Measurements from ENCODE around the gene RIPK1. TPM values are rescaled to one million over a fixed set of nuclear protein-coding genes. Genes with fewer than 3 reads are reported as not detected.
A peak's percentile ranks its signal among the peaks of the same experiment; 100 is the strongest.

The RIPK1 gene
- total RNA-seq, 1 donor from 2014 or later, result 15.5 TPM

- H3K4me3 Mint-ChIP-seq (ENCODE audit: low read depth), result no peak overlapping the region
- H3K27ac Mint-ChIP-seq, result peak overlapping the region; percentile 34
- H3K27me3 Mint-ChIP-seq, result no peaks in the 10 kb centered on the region
Measured at GRCh38 chr6:3120765-3121089, 52.4 kb downstream of the RIPK1 start.

GRCh38 chr6:3122823-3123182, 54.5 kb downstream of the RIPK1 start:
- Mint-ChIP-seq H3K4me3 (ENCODE audit: low read depth) (no peak overlapping the region), H3K27me3 (no peaks in the 10 kb centered on the region), H3K36me3 (ENCODE audit: insufficient read depth) (peaks cover 4% of the 10 kb centered on the region), H3K9me3 (ENCODE audit: low read depth) (no peaks in the 10 kb centered on the region), H3K27ac (no peak overlapping the region), H3K4me1 (ENCODE audit: low read depth) (peaks cover 15% of the 10 kb centered on the region)
- no peak for TF ChIP-seq CTCF (IDR thresholded peaks at IDR 0.05; ENCODE audit: unreplicated experiment)
- no peak for DNase-seq (ENCODE audit: low spot score, unreplicated experiment)

More at GRCh38 chr6:3120765-3121089, 52.4 kb downstream of the RIPK1 start:
- DNase-seq (ENCODE audit: low spot score, unreplicated experiment), result no peak
- H3K4me1 Mint-ChIP-seq (ENCODE audit: low read depth), result peaks cover 20% of the 10 kb centered on the region
- no peaks in the 10 kb centered on the region for H3K9me3 Mint-ChIP-seq (ENCODE audit: low read depth)
- no peak for TF ChIP-seq CTCF (IDR thresholded peaks at IDR 0.05; ENCODE audit: unreplicated experiment)
- H3K36me3 Mint-ChIP-seq (ENCODE audit: insufficient read depth), result no peaks in the 10 kb centered on the region

- Mint-ChIP-seq H3K27ac (no peak overlapping the region), H3K9me3 (ENCODE audit: low read depth) (no peaks in the 10 kb centered on the region), H3K27me3 (no peaks in the 10 kb centered on the region), H3K4me1 (ENCODE audit: low read depth) (peaks cover 9% of the 10 kb centered on the region), H3K4me3 (ENCODE audit: low read depth) (no peak overlapping the region), H3K36me3 (ENCODE audit: insufficient read depth) (peaks cover 17% of the 10 kb centered on the region)
- no peak for DNase-seq (ENCODE audit: low spot score, unreplicated experiment)
- TF ChIP-seq CTCF (IDR thresholded peaks at IDR 0.05; ENCODE audit: unreplicated experiment), result no peak
Measured at GRCh38 chr6:3124667-3125066, 56.4 kb downstream of the RIPK1 start.

GRCh38 chr6:3125815-3126214, 57.5 kb downstream of the RIPK1 start:
- H3K4me3 Mint-ChIP-seq (ENCODE audit: low read depth), result no peak overlapping the region
- peaks cover 3% of the 10 kb centered on the region for H3K4me1 Mint-ChIP-seq (ENCODE audit: low read depth)
- DNase-seq (ENCODE audit: low spot score, unreplicated experiment), result no peak
- no peak for TF ChIP-seq CTCF (IDR thresholded peaks at IDR 0.05; ENCODE audit: unreplicated experiment)
- H3K36me3 Mint-ChIP-seq (ENCODE audit: insufficient read depth), result peaks cover 20% of the 10 kb centered on the region
- H3K27me3 Mint-ChIP-seq, result no peaks in the 10 kb centered on the region
- H3K27ac Mint-ChIP-seq, result no peak overlapping the region
- H3K9me3 Mint-ChIP-seq (ENCODE audit: low read depth), result no peaks in the 10 kb centered on the region

GRCh38 chr6:3128356-3129108, 60.2 kb downstream of the RIPK1 start:
- no peaks in the 10 kb centered on the region for H3K27me3 Mint-ChIP-seq
- H3K9me3 Mint-ChIP-seq (ENCODE audit: low read depth), result no peaks in the 10 kb centered on the region
- no peak overlapping the region for H3K27ac Mint-ChIP-seq
- no peak for DNase-seq (ENCODE audit: low spot score, unreplicated experiment)
- H3K4me1 Mint-ChIP-seq (ENCODE audit: low read depth), result peaks cover 1% of the 10 kb centered on the region
- TF ChIP-seq CTCF (IDR thresholded peaks at IDR 0.05; ENCODE audit: unreplicated experiment), result no peak
- no peak overlapping the region for H3K4me3 Mint-ChIP-seq (ENCODE audit: low read depth)
- peaks cover 40% of the 10 kb centered on the region for H3K36me3 Mint-ChIP-seq (ENCODE audit: insufficient read depth)
